Neural crest cell (in vitro differentiated cells): ENCODE results near the gene FEN1. TPM values are rescaled to one million over a fixed set of nuclear protein-coding genes. Genes with fewer than 3 reads are reported as not detected.

Experiments
- DNase-seq: peaks from one replicate; pipeline ENCODE4 v3.0.0; 2021; ENCODE audit warnings: low read depth, mixed read lengths, low spot score
- H3K27ac Mint-ChIP-seq: one replicate; pipeline ENCODE4 v1.8.0; 2021; ENCODE audit warnings: mild to moderate bottlenecking, mixed read lengths; ENCODE audit not compliant: unreplicated experiment
- H3K27me3 Mint-ChIP-seq: 2 replicates; pipeline ENCODE4 v1.8.0; 2021; ENCODE audit warnings: low read depth, mild to moderate bottlenecking, mixed read lengths
- H3K36me3 Mint-ChIP-seq: 2 replicates; pipeline ENCODE4 v1.8.0; 2021; ENCODE audit warnings: low read depth, mild to moderate bottlenecking, mixed read lengths
- H3K4me1 Mint-ChIP-seq: 2 replicates; pipeline ENCODE4 v1.8.0; 2021; ENCODE audit warnings: mixed read lengths
- H3K4me3 Mint-ChIP-seq: one replicate; pipeline ENCODE4 v1.8.0; 2021; ENCODE audit warnings: mild to moderate bottlenecking, mixed read lengths
- H3K9me3 Mint-ChIP-seq: 2 replicates; pipeline ENCODE4 v1.8.0; 2021; ENCODE audit warnings: mixed read lengths
- CTCF ChIP-seq: fragments of 200-600 bp; sonication (generic); conservative IDR thresholded peaks from 2 replicates; pipeline ENCODE4 v1.5.0; 2021; ENCODE audit warnings: antibody characterized with exemption, mild to moderate bottlenecking
- total RNA-seq: library from RNA; stranded (reverse); gene quantifications from 2 replicates; pipeline ENCODE4 v1.2.1, GENCODE V29; 2021

The FEN1 gene
- total RNA-seq, 1 donor from 2014 or later, result 99.6 TPM

DNA sequence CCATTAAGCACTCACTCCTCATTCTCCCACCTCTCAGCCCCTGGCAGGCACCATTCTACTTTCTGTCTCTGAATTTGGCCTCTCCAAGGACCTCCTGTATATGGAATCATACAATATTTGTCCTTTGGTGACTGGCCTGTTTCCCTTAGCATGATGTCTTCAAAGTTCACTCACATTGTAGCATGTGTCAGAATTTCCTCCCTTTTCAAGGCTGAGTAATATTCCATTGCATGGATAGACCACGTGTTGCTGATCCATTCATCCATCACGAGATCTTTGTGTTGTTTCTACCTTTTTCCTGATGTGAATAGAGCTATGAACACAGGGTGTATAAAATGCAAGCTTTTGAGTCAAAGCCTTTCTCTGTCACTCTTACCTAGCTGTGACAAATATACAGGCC lies 47.0 kb downstream of the FEN1 start:
- peaks cover 35% of the 10 kb centered on the region for H3K36me3 Mint-ChIP-seq
- no peaks in the 10 kb centered on the region for H3K27me3 Mint-ChIP-seq
- H3K27ac Mint-ChIP-seq, result no peak overlapping the region
- no peak for DNase-seq
- H3K4me1 Mint-ChIP-seq, result peaks cover 31% of the 10 kb centered on the region
- peak overlapping the region; percentile 11 for H3K4me3 Mint-ChIP-seq
- no peak for TF ChIP-seq CTCF
- no peaks in the 10 kb centered on the region for H3K9me3 Mint-ChIP-seq

DNA sequence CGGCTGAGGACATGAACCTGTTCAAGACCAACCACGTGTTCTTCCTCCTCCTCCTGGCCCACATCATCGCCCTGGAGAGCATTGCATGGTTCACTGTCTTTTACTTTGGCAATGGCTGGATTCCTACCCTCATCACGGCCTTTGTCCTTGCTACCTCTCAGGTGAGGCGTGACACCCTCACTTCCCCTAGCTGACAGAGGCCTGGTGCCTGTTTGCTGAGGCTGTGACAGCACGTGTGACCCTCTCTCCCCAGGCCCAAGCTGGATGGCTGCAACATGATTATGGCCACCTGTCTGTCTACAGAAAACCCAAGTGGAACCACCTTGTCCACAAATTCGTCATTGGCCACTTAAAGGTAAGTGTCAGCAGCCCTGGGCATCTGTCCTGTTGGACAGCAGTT lies 47.7 kb downstream of the FEN1 start:
- no peaks in the 10 kb centered on the region for H3K9me3 Mint-ChIP-seq
- TF ChIP-seq CTCF, result no peak
- no peak overlapping the region for H3K27ac Mint-ChIP-seq
- H3K27me3 Mint-ChIP-seq, result no peaks in the 10 kb centered on the region
- no peak overlapping the region for H3K4me3 Mint-ChIP-seq
- peaks cover 26% of the 10 kb centered on the region for H3K4me1 Mint-ChIP-seq
- H3K36me3 Mint-ChIP-seq, result peaks cover 39% of the 10 kb centered on the region
- DNase-seq, result no peak

DNA sequence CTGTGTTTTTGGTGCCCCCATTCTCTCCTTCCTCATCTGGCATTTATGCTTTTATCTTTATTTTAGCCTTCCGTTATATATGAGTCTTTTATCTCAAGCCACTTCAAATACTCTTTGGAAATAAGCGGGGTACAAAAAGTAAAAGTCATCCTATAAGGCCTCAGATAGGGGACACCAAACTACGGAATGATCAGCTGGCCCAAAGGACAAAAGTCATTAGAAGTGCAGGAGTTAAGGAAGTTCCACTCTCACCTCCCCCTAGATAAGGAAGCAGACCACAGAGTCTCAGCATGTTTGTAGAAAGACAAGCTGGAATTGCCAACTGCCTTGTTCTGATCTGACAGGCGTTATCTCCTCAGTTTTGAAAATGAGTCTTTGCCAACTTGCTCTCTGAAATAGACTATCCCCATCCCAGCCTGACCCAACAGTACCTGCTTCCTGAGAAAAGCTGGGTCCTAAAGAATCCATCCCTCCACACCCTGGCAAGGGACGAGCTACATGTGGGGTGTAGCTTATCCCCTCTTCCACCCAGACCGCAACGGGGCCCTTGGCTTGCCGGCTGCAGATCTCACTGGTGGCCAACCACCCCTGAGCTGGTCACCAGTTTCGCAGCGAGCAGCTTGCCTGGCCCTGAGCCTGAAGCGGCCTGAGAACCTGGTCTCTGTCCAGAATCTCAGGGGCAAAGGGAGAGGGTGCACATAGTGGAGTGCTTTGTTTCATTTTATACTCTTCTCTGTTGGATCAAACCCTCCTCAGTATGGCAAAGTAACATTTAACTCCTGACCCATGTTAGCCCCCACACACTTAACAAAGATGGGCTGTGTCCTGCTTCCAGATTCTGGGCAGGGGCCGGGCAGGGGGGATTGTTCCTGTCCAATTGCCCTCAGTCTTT lies 49.2 kb downstream of the FEN1 start:
- Mint-ChIP-seq H3K27me3 (no peaks in the 10 kb centered on the region), H3K9me3 (no peaks in the 10 kb centered on the region), H3K36me3 (peaks cover 48% of the 10 kb centered on the region), H3K27ac (no peak overlapping the region), H3K4me1 (peaks cover 24% of the 10 kb centered on the region), H3K4me3 (peak overlapping the region; percentile 0)
- no peak for TF ChIP-seq CTCF
- DNase-seq, result no peak

DNA sequence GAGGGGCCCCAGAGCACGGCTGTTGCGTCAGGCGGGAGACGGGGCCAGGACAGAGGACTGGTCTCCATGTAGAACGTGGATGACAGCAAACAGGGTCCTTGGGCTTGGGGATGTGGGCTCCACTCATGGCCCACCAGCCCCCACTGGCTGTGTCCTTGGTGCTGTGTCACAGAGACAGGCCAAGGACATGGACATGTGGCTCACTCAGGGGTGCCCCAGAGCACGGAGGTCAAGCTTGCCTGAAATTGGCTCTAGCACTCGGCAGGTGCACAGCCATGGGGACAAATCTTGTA lies 49.8 kb downstream of the FEN1 start:
- Mint-ChIP-seq H3K4me1 (peaks cover 28% of the 10 kb centered on the region), H3K4me3 (peak overlapping the region; percentile 0), H3K27me3 (no peaks in the 10 kb centered on the region), H3K36me3 (peaks cover 51% of the 10 kb centered on the region), H3K27ac (no peak overlapping the region), H3K9me3 (no peaks in the 10 kb centered on the region)
- TF ChIP-seq CTCF, result no peak
- DNase-seq, result no peak

GRCh38 chr11:61844909-61845565 lies 52.3 kb downstream of the FEN1 start:
- Mint-ChIP-seq H3K36me3 (peaks cover 50% of the 10 kb centered on the region), H3K27me3 (no peaks in the 10 kb centered on the region), H3K27ac (peak overlapping the region; percentile 35), H3K4me3 (no peak overlapping the region), H3K9me3 (no peaks in the 10 kb centered on the region), H3K4me1 (peaks cover 33% of the 10 kb centered on the region)
- no peak for TF ChIP-seq CTCF
- no peak for DNase-seq
